ENCODE data around the gene PHF21B. TPM values are rescaled to one million over a fixed set of nuclear protein-coding genes. Genes with fewer than 3 reads are reported as not detected.

Gene PHF21B
- total RNA-seq, 1 experiment from 2014 or later = 4.5 TPM

DNA sequence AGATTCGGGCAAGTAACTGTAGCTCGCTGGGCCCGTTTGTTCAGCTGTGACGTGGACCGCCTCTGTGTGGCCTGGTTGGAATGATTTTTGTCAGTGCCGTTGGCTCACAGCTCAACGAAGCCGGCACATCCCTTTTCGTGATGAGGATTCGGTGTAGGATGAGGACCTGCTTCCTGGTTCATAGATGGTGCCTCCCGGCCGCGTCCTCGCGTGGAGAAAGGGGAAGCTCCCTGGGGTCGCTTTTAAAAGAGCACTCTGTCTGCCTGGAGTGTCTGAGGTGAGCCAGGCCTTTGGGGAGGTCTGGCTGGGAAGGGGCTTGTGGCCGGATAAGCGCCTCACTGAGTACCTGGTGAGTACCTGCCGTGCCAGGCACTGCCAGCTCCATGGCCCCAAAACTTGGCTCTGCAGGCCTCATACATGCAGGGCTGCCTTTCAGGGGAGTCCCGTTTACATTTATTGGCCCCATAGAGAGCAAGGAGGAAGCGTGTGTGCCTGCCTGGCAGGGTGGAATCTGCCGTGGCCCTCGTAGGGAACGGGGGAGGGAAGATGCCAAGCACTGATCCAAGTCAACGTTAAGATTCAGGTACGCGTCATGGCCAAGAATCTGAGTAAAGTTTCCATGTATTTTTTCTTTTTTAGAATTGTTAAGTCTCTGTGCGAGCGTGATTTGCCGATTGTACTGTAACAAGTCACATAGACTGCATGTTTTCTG is 169.0 kb downstream of the PHF21B start:
- Histone ChIP-seq H3K36me3 (ENCODE audit: control insufficient read depth, insufficient read depth, low read length) (no peaks in the 10 kb centered on the region), H3K9me3 (ENCODE audit: control insufficient read depth, insufficient read depth, low read depth, low read length) (no peaks in the 10 kb centered on the region), H3K4me1 (ENCODE audit: control insufficient read depth, insufficient read depth, low read length) (no peaks in the 10 kb centered on the region), H3K27me3 (ENCODE audit: control insufficient read depth, insufficient read depth, low read length) (no peaks in the 10 kb centered on the region), H3K27ac (ENCODE audit: low read length) (no peak overlapping the region), H3K4me3 (ENCODE audit: low read depth in 2 of 2, low read length in 2 of 2) (no peak overlapping the region)
- BruUV-seq (replicated peaks) = no TSS peak
- no peak for TF ChIP-seq TCF7L2 (IDR thresholded peaks at IDR 0.05; ENCODE audit: low read depth, low read length)
- TF ChIP-seq, protein P1, sequence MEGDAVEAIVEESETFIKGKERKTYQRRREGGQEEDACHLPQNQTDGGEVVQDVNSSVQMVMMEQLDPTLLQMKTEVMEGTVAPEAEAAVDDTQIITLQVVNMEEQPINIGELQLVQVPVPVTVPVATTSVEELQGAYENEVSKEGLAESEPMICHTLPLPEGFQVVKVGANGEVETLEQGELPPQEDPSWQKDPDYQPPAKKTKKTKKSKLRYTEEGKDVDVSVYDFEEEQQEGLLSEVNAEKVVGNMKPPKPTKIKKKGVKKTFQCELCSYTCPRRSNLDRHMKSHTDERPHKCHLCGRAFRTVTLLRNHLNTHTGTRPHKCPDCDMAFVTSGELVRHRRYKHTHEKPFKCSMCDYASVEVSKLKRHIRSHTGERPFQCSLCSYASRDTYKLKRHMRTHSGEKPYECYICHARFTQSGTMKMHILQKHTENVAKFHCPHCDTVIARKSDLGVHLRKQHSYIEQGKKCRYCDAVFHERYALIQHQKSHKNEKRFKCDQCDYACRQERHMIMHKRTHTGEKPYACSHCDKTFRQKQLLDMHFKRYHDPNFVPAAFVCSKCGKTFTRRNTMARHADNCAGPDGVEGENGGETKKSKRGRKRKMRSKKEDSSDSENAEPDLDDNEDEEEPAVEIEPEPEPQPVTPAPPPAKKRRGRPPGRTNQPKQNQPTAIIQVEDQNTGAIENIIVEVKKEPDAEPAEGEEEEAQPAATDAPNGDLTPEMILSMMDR (IDR thresholded peaks at IDR 0.05) = no peak
- TF ChIP-seq SIN3A (IDR thresholded peaks at IDR 0.05; ENCODE audit: borderline replicate concordance, insufficient read depth, low read depth, low read length) = no peak
- TF ChIP-seq, protein P2, sequence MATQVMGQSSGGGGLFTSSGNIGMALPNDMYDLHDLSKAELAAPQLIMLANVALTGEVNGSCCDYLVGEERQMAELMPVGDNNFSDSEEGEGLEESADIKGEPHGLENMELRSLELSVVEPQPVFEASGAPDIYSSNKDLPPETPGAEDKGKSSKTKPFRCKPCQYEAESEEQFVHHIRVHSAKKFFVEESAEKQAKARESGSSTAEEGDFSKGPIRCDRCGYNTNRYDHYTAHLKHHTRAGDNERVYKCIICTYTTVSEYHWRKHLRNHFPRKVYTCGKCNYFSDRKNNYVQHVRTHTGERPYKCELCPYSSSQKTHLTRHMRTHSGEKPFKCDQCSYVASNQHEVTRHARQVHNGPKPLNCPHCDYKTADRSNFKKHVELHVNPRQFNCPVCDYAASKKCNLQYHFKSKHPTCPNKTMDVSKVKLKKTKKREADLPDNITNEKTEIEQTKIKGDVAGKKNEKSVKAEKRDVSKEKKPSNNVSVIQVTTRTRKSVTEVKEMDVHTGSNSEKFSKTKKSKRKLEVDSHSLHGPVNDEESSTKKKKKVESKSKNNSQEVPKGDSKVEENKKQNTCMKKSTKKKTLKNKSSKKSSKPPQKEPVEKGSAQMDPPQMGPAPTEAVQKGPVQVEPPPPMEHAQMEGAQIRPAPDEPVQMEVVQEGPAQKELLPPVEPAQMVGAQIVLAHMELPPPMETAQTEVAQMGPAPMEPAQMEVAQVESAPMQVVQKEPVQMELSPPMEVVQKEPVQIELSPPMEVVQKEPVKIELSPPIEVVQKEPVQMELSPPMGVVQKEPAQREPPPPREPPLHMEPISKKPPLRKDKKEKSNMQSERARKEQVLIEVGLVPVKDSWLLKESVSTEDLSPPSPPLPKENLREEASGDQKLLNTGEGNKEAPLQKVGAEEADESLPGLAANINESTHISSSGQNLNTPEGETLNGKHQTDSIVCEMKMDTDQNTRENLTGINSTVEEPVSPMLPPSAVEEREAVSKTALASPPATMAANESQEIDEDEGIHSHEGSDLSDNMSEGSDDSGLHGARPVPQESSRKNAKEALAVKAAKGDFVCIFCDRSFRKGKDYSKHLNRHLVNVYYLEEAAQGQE (IDR thresholded peaks at IDR 0.05; ENCODE audit: insufficient read depth in 1 of 2, low read depth in 2 of 2, low read length in 1 of 2) = no peak
- no peak for TF ChIP-seq POLR2AphosphoS5 (IDR thresholded peaks at IDR 0.05; ENCODE audit: low read depth, low read length)
- POLR2A ChIA-PET = no interaction called here
- in situ Hi-C loops (cut with HindIII; ENCODE audit: low pct_unique_long_range_greater_than_20kb, low sequenced_read_pairs) = no loop called here
- ATAC-seq (no peak), DNase-seq (ENCODE audit: low read depth, low spot score) (no peak)
- intact Hi-C loops (cut with micrococcal nuclease; ENCODE audit: unreplicated experiment) = no loop called here
- CTCF ChIA-PET = no interaction called here

- Histone ChIP-seq H3K4me3 (ENCODE audit: low read depth in 2 of 2, low read length in 2 of 2) (no peak overlapping the region), H3K27ac (ENCODE audit: low read length) (no peak overlapping the region), H3K36me3 (ENCODE audit: control insufficient read depth, insufficient read depth, low read length) (no peaks in the 10 kb centered on the region), H3K4me1 (ENCODE audit: control insufficient read depth, insufficient read depth, low read length) (no peaks in the 10 kb centered on the region), H3K27me3 (ENCODE audit: control insufficient read depth, insufficient read depth, low read length) (no peaks in the 10 kb centered on the region), H3K9me3 (ENCODE audit: control insufficient read depth, insufficient read depth, low read depth, low read length) (peaks cover 1% of the 10 kb centered on the region; the same call in 1 of the 2 replicates)
- no peak for DNase-seq (ENCODE audit: low read depth, low spot score)
- ChIA-PET POLR2A (no interaction called here), CTCF (no interaction called here)
- no peak for ATAC-seq
- intact Hi-C loops (cut with micrococcal nuclease; ENCODE audit: unreplicated experiment) = no loop called here
- TF ChIP-seq, protein P1 (IDR thresholded peaks at IDR 0.05) = no peak
- TF ChIP-seq TCF7L2 (IDR thresholded peaks at IDR 0.05; ENCODE audit: low read depth, low read length) = no peak
- TF ChIP-seq, protein P2 (IDR thresholded peaks at IDR 0.05; ENCODE audit: insufficient read depth in 1 of 2, low read depth in 2 of 2, low read length in 1 of 2) = no peak
- no peak for TF ChIP-seq POLR2AphosphoS5 (IDR thresholded peaks at IDR 0.05; ENCODE audit: low read depth, low read length)
- TF ChIP-seq SIN3A (IDR thresholded peaks at IDR 0.05; ENCODE audit: borderline replicate concordance, insufficient read depth, low read depth, low read length) = no peak
- BruUV-seq (replicated peaks) = no TSS peak
- in situ Hi-C loops (cut with HindIII; ENCODE audit: low pct_unique_long_range_greater_than_20kb, low sequenced_read_pairs) = no loop called here
These were observed 170.1 kb downstream of the PHF21B start for GRCh38 chr22:44839721-44840120.
